Keratinocyte (primary cell): Measurements from ENCODE around the gene NTMT1. TPM values are rescaled to one million over a fixed set of nuclear protein-coding genes. Genes with fewer than 3 reads are reported as not detected.
"Not testable (repeated sequence)": the region's sequence is repeated elsewhere in the genome, so short reads cannot be mapped to it uniquely, and the experiment has no call there.

Experiments used
- DNase-seq: peaks from one replicate; pipeline ENCODE4 v3.0.0-alpha.2; 2011; ENCODE audit warnings: low read depth, missing footprints, low spot score
- FAIRE-seq: peaks from 2 replicates; lab custom pipeline; 2011; peaks lifted over from hg19 to GRCh38; lab: Jason Lieb, UNC
- H2AFZ ChIP-seq: 2 replicates; pipeline ENCODE4 v1.6.0; 2012; ENCODE audit warnings: low read length, control low read depth, inconsistent platforms; ENCODE audit not compliant: control insufficient read depth
- H3K27ac ChIP-seq: 2 replicates; pipeline ENCODE4 v1.5.1; 2011; ENCODE audit warnings: low read length; ENCODE audit not compliant: control insufficient read depth, insufficient read depth
- H3K27me3 ChIP-seq: 3 replicates; pipeline ENCODE4 v1.6.0; 2011; ENCODE audit warnings: low read length; ENCODE audit not compliant: control insufficient read depth, insufficient read depth; ENCODE audit errors: extremely low read depth
- H3K36me3 ChIP-seq, 2 experiments: 2 replicates in 1 of 2; 3 replicates in 1 of 2; pipeline ENCODE4 v1.5.1; 2011; ENCODE audit warnings: low read length in 2 of 2, mild to moderate bottlenecking in 1 of 2; ENCODE audit not compliant: control insufficient read depth in 2 of 2, insufficient read depth in 2 of 2; ENCODE audit errors: extremely low read depth in 1 of 2
- H3K4me1 ChIP-seq: 3 replicates; pipeline ENCODE4 v1.5.1; 2011; ENCODE audit warnings: low read length; ENCODE audit not compliant: control insufficient read depth, insufficient read depth; ENCODE audit errors: extremely low read depth
- H3K4me2 ChIP-seq: 3 replicates; pipeline ENCODE4 v1.6.0; 2011; ENCODE audit warnings: low read depth, low read length; ENCODE audit not compliant: control insufficient read depth, insufficient read depth; ENCODE audit errors: extremely low read depth
- H3K4me3 ChIP-seq, 3 experiments: fragments of 200-600 bp in 1 of 3; sonication (generic) in 1 of 3; 2 replicates in 2 of 3; 3 replicates in 1 of 3; pipeline ENCODE4 v1.5.1; 2011 to 2016; ENCODE audit warnings: low read length in 3 of 3, mild to moderate bottlenecking in 3 of 3, control low read depth in 2 of 3, inconsistent platforms in 1 of 3, low read depth in 1 of 3, mixed read lengths in 1 of 3, mixed run types in 1 of 3, moderate library complexity in 1 of 3; ENCODE audit not compliant: control insufficient read depth in 2 of 3, insufficient read depth in 2 of 3; ENCODE audit errors: extremely low read depth in 1 of 3
- H3K79me2 ChIP-seq: 2 replicates; pipeline ENCODE4 v1.6.0; 2012; ENCODE audit warnings: low read length; ENCODE audit not compliant: control insufficient read depth, insufficient read depth
- H3K9ac ChIP-seq: 3 replicates; pipeline ENCODE4 v1.6.0; 2011; ENCODE audit warnings: low read length; ENCODE audit not compliant: control insufficient read depth, insufficient read depth; ENCODE audit errors: extremely low read depth
- H3K9me1 ChIP-seq: 3 replicates; pipeline ENCODE4 v1.6.0; 2011; ENCODE audit warnings: low read length; ENCODE audit not compliant: control insufficient read depth, insufficient read depth; ENCODE audit errors: extremely low read depth
- H3K9me3 ChIP-seq: 2 replicates; pipeline ENCODE4 v1.5.1; 2012; ENCODE audit warnings: low read depth, low read length; ENCODE audit not compliant: control insufficient read depth
- H4K20me1 ChIP-seq: 3 replicates; pipeline ENCODE4 v1.6.0; 2011; ENCODE audit warnings: low read length; ENCODE audit not compliant: control insufficient read depth, insufficient read depth; ENCODE audit errors: extremely low read depth
- CTCF ChIP-seq, 3 experiments: IDR thresholded peaks in 1 of 3; conservative IDR thresholded peaks in 1 of 3; optimal IDR thresholded peaks in 1 of 3; 2 replicates in 2 of 3; 3 replicates in 1 of 3; pipeline versions ENCODE3 to v1.5.1; 2011; ENCODE audit warnings: low read length in 3 of 3, mild to moderate bottlenecking in 3 of 3, moderate library complexity in 2 of 3, control low read depth in 1 of 3, inconsistent platforms in 1 of 3; ENCODE audit not compliant: insufficient read depth in 2 of 3; ENCODE audit errors: extremely low read depth in 1 of 3
- EZH2 ChIP-seq: IDR thresholded peaks from one replicate; pipeline ENCODE4 v1.6.1; 2012; ENCODE audit warnings: inconsistent platforms, mild to moderate bottlenecking, low read length, moderate library complexity
- dilution Hi-C: fragments of 300-500 bp; cut with MboI; formaldehyde crosslinking; loops from one replicate; pipeline ENCODE4 v1.7.0; 2020; ENCODE audit warnings: low sequenced_read_pairs; ENCODE audit not compliant: extremely low pct_ligation_motif_present
- polyA plus RNA-seq, 5 experiments: library from polyadenylated mRNA; depleted of rRNA in 3 of 5; stranded (reverse) in 3 of 5; stranded (forward) in 1 of 5; unstranded in 1 of 5; fragments of >200 nt; gene quantifications; 1 replicate in 1 of 5; 2 replicates in 3 of 5; 3 replicates in 1 of 5; pipeline versions ENCODE4 v1.2.1 to v1.2.3, GENCODE V29; 2011 to 2012; ENCODE audit warnings: missing spikeins in 2 of 5, low read depth in 1 of 5, low replicate concordance in 1 of 5

Gene NTMT1
- polyA plus RNA-seq, 1 donor (not counting 4 experiments of a cell fraction or from before 2014, with no cell fraction given): 50.2 TPM

- Histone ChIP-seq H3K79me2 (no peaks in the 10 kb centered on the region), H3K4me1 (no peaks in the 10 kb centered on the region), H4K20me1 (no peaks in the 10 kb centered on the region), H3K9ac (no peak overlapping the region), H3K9me1 (no peaks in the 10 kb centered on the region), H3K27ac (no peak overlapping the region), H3K27me3 (no peaks in the 10 kb centered on the region), H3K4me3 (no peak overlapping the region), H3K9me3 (no peaks in the 10 kb centered on the region), H2AFZ (no peak overlapping the region), H3K4me2 (no peak overlapping the region), H3K36me3 (no peaks in the 10 kb centered on the region)
- no peak for DNase-seq
- TF ChIP-seq EZH2: no peak
- no peak for TF ChIP-seq CTCF (optimal IDR thresholded peaks at IDR 0.05 in 1 of 3, IDR thresholded peaks at IDR 0.05 in 1 of 3, conservative IDR thresholded peaks at IDR 0.05 in 1 of 3; ENCODE audit: extremely low read depth in 1 of 3, insufficient read depth in 2 of 3, low read length in 3 of 3)
- dilution Hi-C loops: no loop called here
- FAIRE-seq: no peak
Measured at GRCh38 chr9:129591916-129592315, 34.0 kb upstream of the NTMT1 start.

GRCh38 chr9:129592790-129593189 lies 33.2 kb upstream of the NTMT1 start:
- H2AFZ ChIP-seq, H3K27me3 ChIP-seq, H3K4me3 ChIP-seq, H3K9ac ChIP-seq, H3K4me1 ChIP-seq, DNase-seq, H3K9me1 ChIP-seq, FAIRE-seq, H3K9me3 ChIP-seq, H3K4me2 ChIP-seq, dilution Hi-C loops, H3K79me2 ChIP-seq, H4K20me1 ChIP-seq, H3K36me3 ChIP-seq, H3K27ac ChIP-seq: not testable (repeated sequence)

- H3K27me3 ChIP-seq: no peaks in the 10 kb centered on the region
- no peaks in the 10 kb centered on the region for H3K9me1 ChIP-seq
- no peak overlapping the region for H3K27ac ChIP-seq
- H3K9ac ChIP-seq: no peak overlapping the region
- H4K20me1 ChIP-seq: no peaks in the 10 kb centered on the region
- H3K36me3 ChIP-seq: no peaks in the 10 kb centered on the region
- FAIRE-seq: no peak
- no peak overlapping the region for H3K4me3 ChIP-seq
- H3K4me1 ChIP-seq: peaks cover 7% of the 10 kb centered on the region
- DNase-seq: no peak
- H3K9me3 ChIP-seq: no peaks in the 10 kb centered on the region
- dilution Hi-C loops: no loop called here
- H2AFZ ChIP-seq: no peak overlapping the region
- no peak overlapping the region for H3K4me2 ChIP-seq
- TF ChIP-seq CTCF (optimal IDR thresholded peaks at IDR 0.05 in 1 of 3, IDR thresholded peaks at IDR 0.05 in 1 of 3, conservative IDR thresholded peaks at IDR 0.05 in 1 of 3; ENCODE audit: extremely low read depth in 1 of 3, insufficient read depth in 2 of 3, low read length in 3 of 3) (no peak), EZH2 (no peak)
- H3K79me2 ChIP-seq: no peaks in the 10 kb centered on the region
Measured at GRCh38 chr9:129594632-129595031, 31.3 kb upstream of the NTMT1 start.
